Stimulated activated CD8-positive, alpha-beta memory T cell treated with anti-CD3 and anti-CD28 coated beads, Interleukin-12 subunit alpha, Interleukin-12 subunit beta, amount 100 ng/mL, for 4 hours (primary cell): ENCODE results near the gene TOGARAM2.

Experiments used
- DNase-seq: peaks from one replicate; pipeline ENCODE4 v3.0.0-alpha.2; 2020; ENCODE audit warnings: low read depth

TOGARAM2 gene

DNA sequence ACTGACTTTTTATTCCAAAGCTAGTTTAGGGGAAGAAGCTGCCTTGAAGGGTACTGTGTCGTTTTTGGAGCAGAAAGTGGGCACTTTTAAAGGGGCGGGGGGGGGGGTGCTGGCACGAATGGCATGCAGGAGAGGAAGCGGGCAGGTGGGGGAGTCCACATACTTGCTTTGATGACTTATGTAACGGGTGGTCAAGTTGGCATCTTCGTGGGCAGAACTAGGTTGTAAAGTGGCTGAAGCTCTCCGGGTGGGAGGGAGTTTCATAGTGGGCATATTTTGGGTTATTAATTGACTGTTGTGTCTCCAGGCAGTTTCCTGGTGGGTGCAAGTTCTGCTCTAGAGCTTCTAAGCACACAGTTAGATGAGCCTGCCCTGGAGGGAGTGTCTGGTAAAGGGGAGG is 73.3 kb downstream of the TOGARAM2 start:
- no peak for DNase-seq

- DNase-seq = no peak
Measured at GRCh38 chr2:29055601-29056000, 74.5 kb downstream of the TOGARAM2 start.

GRCh38 chr2:29056452-29056851 is 75.4 kb downstream of the TOGARAM2 start:
- no peak for DNase-seq

DNA sequence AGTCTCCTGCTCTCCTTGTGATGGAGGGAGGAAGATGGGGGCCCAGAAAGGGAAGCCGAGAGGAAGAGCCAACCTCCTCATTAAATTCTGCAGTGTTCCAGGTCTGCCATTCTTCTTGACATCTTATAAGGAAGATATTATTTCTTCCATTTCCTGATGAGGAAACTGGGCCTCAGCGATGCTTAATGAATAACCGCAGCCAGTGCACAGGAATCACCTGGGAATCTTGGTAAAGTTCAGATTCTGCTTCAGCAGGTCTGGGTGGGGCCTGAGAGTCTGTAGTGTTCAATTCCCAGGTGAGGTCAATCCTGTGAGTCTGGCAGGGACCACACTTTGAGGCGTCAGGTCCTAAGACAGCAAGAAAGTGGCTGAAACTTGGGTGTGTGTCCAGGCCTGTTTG is 75.9 kb downstream of the TOGARAM2 start:
- DNase-seq = no peak

GRCh38 chr2:29059624-29060023 is 78.5 kb downstream of the TOGARAM2 start:
- DNase-seq = no peak

- DNase-seq = no peak
Measured at GRCh38 chr2:29060441-29060840, 79.3 kb downstream of the TOGARAM2 start.

GRCh38 chr2:29061176-29061575 is 80.1 kb downstream of the TOGARAM2 start:
- no peak for DNase-seq

DNA sequence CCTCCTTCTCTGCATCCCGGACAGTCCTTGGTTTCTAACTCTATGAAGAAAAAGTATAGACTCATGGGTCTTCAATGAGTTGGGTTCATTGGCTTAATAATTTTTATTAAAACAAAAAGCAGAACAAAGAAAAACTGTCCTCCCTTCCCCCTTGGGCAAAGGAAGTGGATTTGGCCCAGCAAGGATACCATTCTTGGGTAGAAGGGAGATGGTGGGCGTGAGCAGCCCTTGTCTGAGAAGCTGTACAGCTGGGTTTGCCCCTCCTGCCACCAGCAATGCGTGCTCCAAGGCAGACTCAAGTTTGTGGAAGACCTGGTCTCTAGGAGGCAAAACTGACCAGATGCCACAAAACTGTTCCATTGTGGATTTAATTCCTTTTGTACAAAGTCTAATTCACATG is 80.5 kb downstream of the TOGARAM2 start:
- DNase-seq = no peak

DNA sequence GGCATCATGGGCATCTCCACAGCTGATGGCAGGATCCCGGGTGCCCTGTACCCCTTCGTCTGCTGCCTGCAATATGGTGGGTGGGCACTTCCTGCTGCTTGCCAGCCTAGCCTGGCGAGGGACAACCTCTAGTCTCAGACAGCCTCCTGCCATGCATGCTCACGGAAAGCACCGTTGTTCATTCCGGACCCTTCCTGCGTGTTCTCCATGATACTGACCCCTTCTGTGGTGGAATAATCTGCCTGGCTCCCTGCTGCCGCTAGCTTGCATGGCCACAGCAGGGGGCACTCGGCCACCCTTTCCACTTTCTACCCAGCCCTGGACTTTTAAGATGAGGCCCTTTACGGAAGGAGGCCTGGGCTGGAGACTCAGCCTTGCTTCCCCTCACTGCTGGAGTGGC is 81.3 kb downstream of the TOGARAM2 start:
- no peak for DNase-seq

DNA sequence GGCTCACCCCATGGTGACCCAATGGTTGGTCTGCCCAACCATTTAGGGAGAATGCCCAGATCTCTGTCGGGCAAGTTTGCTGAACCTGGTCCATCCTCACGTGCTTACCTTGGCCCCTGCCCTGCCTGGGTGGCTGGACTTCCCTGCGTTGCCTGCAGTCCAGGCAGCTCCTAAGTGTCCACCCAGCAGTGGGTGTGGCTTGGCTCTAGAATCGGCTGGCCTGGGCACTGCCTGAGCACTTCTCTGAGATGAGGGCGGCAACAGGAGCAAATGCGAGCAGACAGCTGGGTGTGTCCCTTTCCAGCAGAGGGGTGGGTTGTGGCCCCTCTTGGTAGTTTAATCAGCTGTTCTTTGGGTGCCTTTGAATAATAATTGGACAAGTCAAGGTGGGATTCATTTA is 82.0 kb downstream of the TOGARAM2 start:
- no peak for DNase-seq

- DNase-seq = no peak
Measured at GRCh38 chr2:29063646-29064345, 82.7 kb downstream of the TOGARAM2 start.

GRCh38 chr2:29064346-29064715 is 83.2 kb downstream of the TOGARAM2 start:
- DNase-seq = no peak

DNA sequence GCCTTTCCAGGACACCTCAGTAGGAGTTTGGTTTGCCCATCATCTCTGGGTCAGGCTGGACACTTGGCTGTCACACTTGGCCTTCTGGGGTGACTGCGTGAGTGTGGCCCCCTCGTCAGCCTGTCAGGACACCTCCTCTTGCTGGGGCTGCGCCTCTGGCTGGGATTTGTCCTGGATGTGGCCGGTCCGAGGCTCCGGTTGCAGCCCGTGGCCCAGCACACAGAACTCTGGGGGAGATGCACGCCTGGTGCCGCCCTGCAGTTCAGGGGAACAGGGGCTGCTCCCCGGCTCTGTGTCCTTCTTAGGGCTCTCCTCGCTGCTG is 83.6 kb downstream of the TOGARAM2 start:
- no peak for DNase-seq

GRCh38 chr2:29065068-29065811 is 84.1 kb downstream of the TOGARAM2 start:
- DNase-seq = no peak

- no peak for DNase-seq
Measured at GRCh38 chr2:29066271-29066860, 85.3 kb downstream of the TOGARAM2 start.

GRCh38 chr2:29066997-29067605 is 86.0 kb downstream of the TOGARAM2 start:
- DNase-seq = no peak

GRCh38 chr2:29068513-29068912 is 87.4 kb downstream of the TOGARAM2 start:
- no peak for DNase-seq

DNA sequence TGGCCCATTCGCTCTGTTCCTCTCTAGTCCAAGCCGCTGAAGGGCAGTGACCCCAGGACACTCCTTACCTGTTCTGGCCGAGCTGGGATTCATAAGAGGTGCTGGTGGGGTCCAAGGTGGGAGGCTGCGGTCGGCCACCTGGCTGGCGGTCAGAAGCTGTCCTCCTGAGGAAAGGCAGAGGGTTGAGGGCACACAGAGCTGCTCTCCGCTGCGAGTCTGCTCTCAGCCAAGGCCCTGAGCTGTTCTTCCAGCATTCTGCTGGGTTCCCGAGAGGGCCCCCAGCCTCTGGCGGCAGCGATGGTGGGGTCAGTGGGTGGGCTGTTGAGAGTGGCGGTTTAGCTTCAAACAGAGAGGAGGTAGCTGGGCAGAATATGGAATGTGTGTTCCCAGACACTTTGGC is 89.4 kb downstream of the TOGARAM2 start:
- no peak for DNase-seq

DNA sequence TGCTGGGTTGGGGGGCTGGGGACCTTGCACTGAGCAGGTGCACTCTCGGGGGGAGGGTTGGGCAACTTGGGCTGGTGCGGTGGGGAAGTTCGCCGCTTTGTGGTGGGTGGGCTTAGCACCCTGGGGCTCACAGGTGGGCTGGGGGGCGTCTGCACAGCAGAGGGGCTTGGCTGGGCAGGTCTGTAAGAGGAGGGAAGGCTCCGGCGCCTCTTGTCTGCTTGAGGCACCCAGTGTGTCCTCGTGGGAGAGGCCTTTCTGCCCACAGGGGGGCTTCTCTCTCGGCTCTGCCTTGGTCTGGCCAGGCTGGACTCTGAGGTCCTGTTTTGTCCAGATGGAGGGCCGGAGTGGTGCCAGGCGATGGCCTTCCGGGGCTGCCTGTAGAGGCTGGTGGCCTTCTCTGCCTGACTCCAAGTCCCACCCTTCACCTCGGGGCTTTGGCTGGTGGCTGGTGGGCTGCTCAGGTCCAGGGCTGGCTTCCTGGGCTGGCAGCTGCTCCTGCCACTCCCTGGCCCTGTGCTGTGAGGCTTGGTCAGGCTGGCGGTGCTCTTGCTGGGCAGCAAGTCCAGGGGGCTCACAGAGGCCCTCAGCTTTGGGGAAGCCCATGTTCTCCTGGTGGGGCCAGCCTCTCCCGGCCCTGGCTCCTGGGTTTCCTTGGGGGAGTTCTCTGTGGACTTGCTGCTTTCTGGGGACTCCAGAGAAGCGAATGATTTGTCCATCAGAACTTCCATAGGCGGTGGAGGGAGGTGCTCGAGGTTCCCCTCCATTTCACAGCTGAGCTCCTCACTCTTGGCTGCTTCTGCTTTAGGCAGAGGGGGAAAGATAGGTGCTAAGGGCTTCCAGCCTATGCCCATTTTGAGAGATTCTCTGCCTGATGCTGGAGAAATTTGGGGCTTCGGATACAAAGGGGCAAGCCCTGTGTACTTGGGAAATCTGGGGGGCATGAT is 90.2 kb downstream of the TOGARAM2 start:
- no peak for DNase-seq

DNA sequence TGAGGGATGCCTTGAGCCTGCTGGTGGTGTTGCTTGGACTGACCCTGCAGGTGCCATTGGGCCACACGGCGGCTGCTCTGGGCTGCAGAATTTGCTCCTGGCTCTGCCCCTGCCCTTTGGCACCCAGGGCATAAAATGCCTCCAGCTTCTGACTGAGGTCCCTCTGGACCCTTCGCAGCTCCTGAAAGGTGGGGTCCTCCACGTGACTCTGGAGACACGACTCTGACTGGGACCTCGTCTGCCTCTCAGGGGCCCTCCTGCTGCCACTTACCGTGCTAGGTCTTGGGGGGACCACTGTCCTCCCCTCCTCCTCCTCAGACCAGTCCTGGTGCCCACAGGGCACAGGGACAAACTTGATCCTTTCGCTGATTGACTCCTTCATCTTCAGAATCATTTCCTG is 91.2 kb downstream of the TOGARAM2 start:
- no peak for DNase-seq

DNA sequence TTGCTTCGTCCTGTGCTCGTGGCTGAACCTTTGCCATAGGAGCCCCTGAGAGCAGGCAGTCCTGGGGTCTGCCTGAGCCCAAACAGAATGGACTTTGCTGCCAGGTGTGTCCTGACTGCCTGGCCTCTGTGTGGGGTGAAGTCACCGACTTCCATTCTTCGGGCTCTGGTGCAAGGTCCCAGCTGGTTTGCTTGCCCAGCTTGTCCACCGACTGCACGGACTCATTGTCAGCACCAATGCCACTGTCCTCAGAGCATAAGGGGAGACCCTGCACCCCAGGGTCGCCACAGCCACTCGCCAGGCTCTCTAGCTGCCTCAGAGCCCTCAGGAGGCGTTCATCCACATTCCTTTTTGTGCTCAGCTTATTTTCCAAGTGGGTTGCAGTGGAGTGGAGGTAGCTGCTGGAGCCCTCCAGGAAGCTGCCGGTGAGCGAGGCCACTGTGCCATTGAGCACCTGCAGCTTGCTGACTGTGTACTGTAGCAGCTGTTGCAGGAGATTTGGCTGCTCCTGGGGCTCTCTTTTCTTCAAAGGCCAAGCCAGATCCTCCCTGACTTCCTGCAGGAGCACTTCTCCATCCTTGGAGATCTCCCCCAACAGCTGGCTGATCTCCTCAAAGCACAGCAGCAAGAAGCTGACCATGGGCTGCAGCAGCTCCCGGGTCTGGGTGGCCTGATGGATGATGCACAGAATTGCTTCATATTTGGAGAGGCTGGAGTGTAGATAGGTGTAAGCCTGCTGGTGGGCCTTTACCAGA is 92.0 kb downstream of the TOGARAM2 start:
- no peak for DNase-seq
